A549 (cell line): Measurements from ENCODE around the gene UBL7. TPM values are rescaled to one million over a fixed set of nuclear protein-coding genes. Genes with fewer than 3 reads are reported as not detected.

Source experiments
- ATAC-seq, 2 experiments: fragments of 200-7000 bp in 1 of 2; fragments of >200 bp in 1 of 2; cut with Nextera tagmentation in 1 of 2; cut with Tn5 transposase in 1 of 2; 3 replicates each; pipeline versions ENCODE4 v1.8.0 to v1.9.1; 2018 to 2020; ENCODE audit warnings: mild to moderate bottlenecking in 1 of 2, moderate library complexity in 1 of 2
- CTCF ChIA-PET: fragments of 300-600 bp; sonication (Branson Sonifier 250); formaldehyde crosslinking; extraction: SDS; loops from one replicate; lab custom pipeline; 2021; ENCODE audit warnings: antibody characterized with exemption, inconsistent platforms; lab: Yijun Ruan, JAX
- POLR2A ChIA-PET: fragments of 350-600 bp; formaldehyde crosslinking; extraction: SDS; loops from one replicate; lab custom pipeline; 2021; ENCODE audit warnings: antibody characterized with exemption, inconsistent platforms; lab: Yijun Ruan, JAX
- DNase-seq, 2 experiments: peaks; one replicate each; pipeline versions ENCODE4 v3.0.0 to v3.0.0-alpha.2; 2011 to 2016; ENCODE audit warnings: low read depth in 1 of 2, low spot score in 1 of 2
- FAIRE-seq: peaks from 2 replicates; lab custom pipeline; 2011; peaks lifted over from hg19 to GRCh38; lab: Jason Lieb, UNC
- H3K27ac ChIP-seq, 2 experiments: fragments of >200 bp; sonication (Bioruptor Twin); formaldehyde crosslinking; 3 replicates each; pipeline ENCODE4 v1.5.1; 2016 to 2017
- H3K4me1 ChIP-seq: fragments of >200 bp; sonication (Bioruptor Twin); formaldehyde crosslinking; 3 replicates; pipeline ENCODE4 v1.6.1; 2016
- H3K4me2 ChIP-seq: fragments of >200 bp; sonication (Bioruptor Twin); formaldehyde crosslinking; 3 replicates; pipeline ENCODE4 v1.6.1; 2016
- H3K4me3 ChIP-seq: fragments of >200 bp; sonication (Bioruptor Twin); formaldehyde crosslinking; 3 replicates; pipeline ENCODE4 v1.5.1; 2016
- H3K9me3 ChIP-seq: fragments of >200 bp; sonication (Bioruptor Twin); formaldehyde crosslinking; 3 replicates; pipeline ENCODE4 v1.6.1; 2016
- BHLHE40 ChIP-seq: IDR thresholded peaks from 2 replicates; pipeline ENCODE4 v1.6.1; 2012; ENCODE audit warnings: low read depth, low read length, inconsistent platforms
- CHD2 ChIP-seq: fragments of 150-350 bp; IDR thresholded peaks from 2 replicates; pipeline ENCODE4 v1.6.1; 2014; ENCODE audit warnings: low read length; ENCODE audit not compliant: partially characterized antibody
- EHMT2 ChIP-seq: fragments of 200-600 bp; sonication (generic); IDR thresholded peaks from 2 replicates; pipeline ENCODE4 v1.6.1; 2016; ENCODE audit warnings: antibody characterized with exemption, low read depth, mild to moderate bottlenecking, moderate library complexity
- FOXS1 ChIP-seq: fragments of 250-450 bp; sonication (Bioruptor Pico); IDR thresholded peaks from 2 replicates; pipeline ENCODE4 v1.5.0; 2020; ENCODE audit warnings: mild to moderate bottlenecking, moderate library complexity
- GATA3 ChIP-seq: IDR thresholded peaks from 2 replicates; pipeline ENCODE4 v1.6.1; 2012; ENCODE audit warnings: borderline replicate concordance
- HOXA7 ChIP-seq: fragments of 250-450 bp; sonication (Bioruptor Pico); IDR thresholded peaks from 2 replicates; pipeline ENCODE4 v1.5.0; 2020; ENCODE audit warnings: mild to moderate bottlenecking, moderate library complexity
- HOXB13 ChIP-seq: fragments of 250-450 bp; sonication (Bioruptor Pico); IDR thresholded peaks from 2 replicates; pipeline ENCODE4 v1.5.0; 2020; ENCODE audit warnings: low read depth, mild to moderate bottlenecking, moderate library complexity
- HOXB5 ChIP-seq: fragments of 250-450 bp; sonication (Bioruptor Pico); IDR thresholded peaks from 2 replicates; pipeline ENCODE4 v1.5.0; 2020; ENCODE audit warnings: mild to moderate bottlenecking, moderate library complexity
- MAFK ChIP-seq: fragments of 450-650 bp; IDR thresholded peaks from 2 replicates; pipeline ENCODE4 v1.6.1; 2014; ENCODE audit not compliant: partially characterized antibody
- NFE2L2 ChIP-seq: fragments of 150-350 bp; conservative IDR thresholded peaks from 2 replicates; pipeline ENCODE4 v1.6.1; 2014; ENCODE audit warnings: low read length
- RCOR1 ChIP-seq: fragments of 150-350 bp; IDR thresholded peaks from 2 replicates; pipeline ENCODE4 v1.6.1; 2014; ENCODE audit warnings: antibody characterized with exemption, low read length, low read depth
- RFX5 ChIP-seq: fragments of 450-650 bp; IDR thresholded peaks from 2 replicates; pipeline ENCODE4 v1.7.1; 2014; ENCODE audit warnings: antibody characterized with exemption, mild to moderate bottlenecking, moderate library complexity
- TP53 ChIP-seq: fragments of 250-450 bp; sonication (Bioruptor Pico); IDR thresholded peaks from 2 replicates; pipeline ENCODE4 v1.5.0; 2021; ENCODE audit warnings: mild to moderate bottlenecking, moderate library complexity
- ZC3H11A ChIP-seq: fragments of 450-650 bp; IDR thresholded peaks from 2 replicates; pipeline ENCODE4 v1.6.1; 2014; ENCODE audit warnings: antibody characterized with exemption, mild to moderate bottlenecking
- ZNF302 ChIP-seq: fragments of 250-450 bp; sonication (Bioruptor Pico); IDR thresholded peaks from 2 replicates; pipeline ENCODE4 v1.9.0; 2021; ENCODE audit warnings: inconsistent platforms, mild to moderate bottlenecking, moderate library complexity
- ZSCAN20 ChIP-seq: fragments of 250-450 bp; sonication (Bioruptor Pico); IDR thresholded peaks from 2 replicates; pipeline ENCODE4 v1.8.0; 2022; ENCODE audit warnings: mild to moderate bottlenecking, moderate library complexity
- WGBS: methylation state at CpG from one replicate; pipeline ENCODE4 v1.1.6; 2017; ENCODE audit errors: missing lambda C conversion rate; 5-methylcytosine and 5-hydroxymethylcytosine counted together
- polyA plus RNA-seq, 4 experiments: library from polyadenylated mRNA; depleted of rRNA in 3 of 4; stranded (reverse); fragments of >200 nt; fragmentation: RNase III in 1 of 4; extraction: RNeasy Plus Mini Kit Qiagen cat#74134 plus additional on column Dnase treatment in 1 of 4; gene quantifications; 2 replicates in 3 of 4; 3 replicates in 1 of 4; pipeline ENCODE4 v1.2.3, GENCODE V29; 2011 to 2017
- TF ChIP-seq, protein P1 (sequence below): fragments of >200 bp; sonication (Bioruptor Twin); formaldehyde crosslinking; IDR thresholded peaks from 2 replicates; pipeline ENCODE4 v1.6.1; 2016
- TF ChIP-seq, protein P2 (sequence below): IDR thresholded peaks from 2 replicates; pipeline ENCODE4 v1.6.1; 2012
- TF ChIP-seq, protein P3 (sequence below): IDR thresholded peaks from 2 replicates; pipeline ENCODE4 v1.6.1; 2012; ENCODE audit warnings: low read depth, borderline replicate concordance
- TF ChIP-seq, protein P4 (sequence below): fragments of 150-350 bp; IDR thresholded peaks from 2 replicates; pipeline ENCODE4 v1.6.1; 2014; ENCODE audit warnings: low read depth, mild to moderate bottlenecking, low read length

UBL7 gene
- polyA plus RNA-seq, 2 of the 4 experiments (the other 2 are of a cell fraction) = 32.6 to 48.5 TPM

DNA sequence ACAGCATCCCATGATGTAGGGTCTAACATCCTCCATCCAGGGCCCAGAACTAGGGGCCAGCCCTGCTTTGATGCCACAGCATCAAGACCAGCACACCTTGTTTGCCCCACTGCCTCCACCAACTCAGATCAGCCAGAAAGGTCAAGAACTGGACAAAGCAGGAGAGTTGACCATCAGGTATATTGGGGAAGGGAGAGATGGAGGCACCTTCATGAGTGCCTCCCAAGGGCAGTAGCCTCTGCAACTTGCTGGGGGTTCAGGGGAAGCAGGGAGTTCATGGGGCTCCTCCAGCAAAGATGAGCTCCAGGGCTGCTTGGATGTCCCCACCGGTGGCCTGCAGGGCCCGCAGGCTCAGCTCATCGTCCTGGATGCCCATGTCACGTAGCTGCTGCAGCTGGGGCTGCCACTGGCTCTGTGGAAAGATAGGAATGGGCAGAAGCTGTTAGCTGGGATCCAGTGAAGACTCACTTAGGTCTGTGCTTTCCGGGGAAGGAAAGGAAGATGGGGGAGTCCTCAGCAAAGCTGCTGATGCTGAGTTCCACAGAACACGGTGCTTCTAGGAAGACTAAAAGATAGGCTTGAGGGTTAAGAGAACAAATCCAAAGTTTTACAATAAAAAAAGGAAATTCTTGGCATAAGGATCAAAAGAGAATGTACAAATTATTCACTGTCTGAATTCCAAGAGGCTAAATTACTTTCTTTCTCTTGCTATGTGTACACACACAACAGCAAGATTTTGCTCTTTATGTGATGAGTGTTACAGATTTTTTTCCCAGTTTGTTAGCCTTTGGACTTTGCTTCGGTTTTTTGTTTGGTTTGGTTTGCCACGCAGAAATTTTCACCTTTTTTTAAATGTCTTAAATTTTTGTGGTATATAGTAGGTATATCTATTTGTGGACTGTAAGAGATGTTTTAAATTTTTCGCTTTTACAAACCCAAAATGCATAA, 14.9 kb downstream of the UBL7 start:
- TF ChIP-seq FOXS1 = no peak
- no peak for TF ChIP-seq BHLHE40
- TF ChIP-seq TP53 (CRISPR knock-in tag) = no peak
- TF ChIP-seq NFE2L2 = no peak
- no peak for TF ChIP-seq HOXB13 (CRISPR knock-in tag)
- no peak for TF ChIP-seq ZC3H11A
- no peak for TF ChIP-seq GATA3
- TF ChIP-seq, protein P1, sequence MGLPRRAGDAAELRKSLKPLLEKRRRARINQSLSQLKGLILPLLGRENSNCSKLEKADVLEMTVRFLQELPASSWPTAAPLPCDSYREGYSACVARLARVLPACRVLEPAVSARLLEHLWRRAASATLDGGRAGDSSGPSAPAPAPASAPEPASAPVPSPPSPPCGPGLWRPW = no peak
- TF ChIP-seq CHD2 = no peak
- TF ChIP-seq EHMT2 = no peak
- TF ChIP-seq, protein P2, sequence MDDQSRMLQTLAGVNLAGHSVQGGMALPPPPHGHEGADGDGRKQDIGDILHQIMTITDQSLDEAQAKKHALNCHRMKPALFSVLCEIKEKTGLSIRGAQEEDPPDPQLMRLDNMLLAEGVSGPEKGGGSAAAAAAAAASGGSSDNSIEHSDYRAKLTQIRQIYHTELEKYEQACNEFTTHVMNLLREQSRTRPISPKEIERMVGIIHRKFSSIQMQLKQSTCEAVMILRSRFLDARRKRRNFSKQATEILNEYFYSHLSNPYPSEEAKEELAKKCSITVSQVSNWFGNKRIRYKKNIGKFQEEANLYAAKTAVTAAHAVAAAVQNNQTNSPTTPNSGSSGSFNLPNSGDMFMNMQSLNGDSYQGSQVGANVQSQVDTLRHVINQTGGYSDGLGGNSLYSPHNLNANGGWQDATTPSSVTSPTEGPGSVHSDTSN = no peak
- H3K4me1 ChIP-seq = no peaks in the 10 kb centered on the region
- H3K27ac ChIP-seq = no peak overlapping the region
- H3K9me3 ChIP-seq = no peaks in the 10 kb centered on the region
- no peak overlapping the region for H3K4me2 ChIP-seq
- ChIA-PET POLR2A (no interaction called here), CTCF (interaction anchor here (0.6 to 36.0 kb wide), 3 partner anchors 68 to 325 kb away, joined by 3 to 681 read pairs (median 3); partner anchors contain the start of gene CYP11A1)
- H3K4me3 ChIP-seq = no peak overlapping the region
- ATAC-seq (no peak), DNase-seq (no peak), FAIRE-seq (no peak)
- WGBS = 77% methylated on average over 8 of the region's 9 CpGs

DNA sequence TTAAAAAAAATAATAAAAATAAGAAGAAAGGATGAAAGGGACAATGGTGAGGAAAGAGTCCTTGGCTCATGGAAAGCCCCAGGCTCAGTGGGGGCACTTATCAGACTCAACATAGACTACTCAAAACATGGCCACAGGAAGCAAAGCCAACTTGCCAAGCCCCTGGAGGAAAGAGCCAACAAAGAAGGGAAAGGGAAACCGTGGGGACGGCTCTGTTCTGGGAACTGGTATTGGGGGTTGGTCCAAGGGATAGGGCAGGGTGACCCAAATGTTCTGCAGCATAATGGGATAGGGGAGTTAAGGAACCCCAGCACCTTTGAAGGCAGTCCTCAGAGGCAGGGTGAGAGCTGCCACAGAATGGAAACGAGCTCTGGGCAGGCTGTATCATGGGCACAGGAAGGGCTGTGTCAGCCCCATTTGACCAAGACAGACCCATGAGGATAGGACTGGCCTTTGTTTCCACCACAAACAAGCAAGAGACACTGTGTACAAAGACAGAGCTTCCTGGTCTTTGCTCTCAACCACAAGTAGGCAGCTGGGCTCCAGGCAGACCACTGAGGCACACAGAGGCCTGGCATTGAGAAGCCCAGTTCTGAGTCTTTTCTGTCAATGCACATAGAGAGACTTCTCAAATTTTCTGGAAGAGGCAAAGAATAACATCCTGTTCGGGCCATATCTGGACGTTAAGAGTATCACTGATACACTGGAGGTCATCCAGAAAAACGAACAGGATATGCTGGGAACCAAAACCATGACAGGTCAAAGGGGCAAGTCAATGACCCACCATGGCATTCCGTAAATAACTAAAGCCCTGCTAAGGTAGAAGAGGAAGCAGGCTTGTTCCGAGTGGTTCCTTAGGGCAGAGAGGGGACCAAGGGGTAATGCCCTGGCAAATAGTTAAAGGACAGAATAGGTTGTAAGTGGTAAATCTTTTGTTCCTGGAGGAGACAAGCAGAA, 16.6 kb downstream of the UBL7 start:
- POLR2A ChIA-PET = no interaction called here
- FAIRE-seq (no peak), DNase-seq (no peak), ATAC-seq (no peak)
- H3K4me3 ChIP-seq = no peak overlapping the region
- H3K4me1 ChIP-seq = no peaks in the 10 kb centered on the region
- TF ChIP-seq, protein P3, sequence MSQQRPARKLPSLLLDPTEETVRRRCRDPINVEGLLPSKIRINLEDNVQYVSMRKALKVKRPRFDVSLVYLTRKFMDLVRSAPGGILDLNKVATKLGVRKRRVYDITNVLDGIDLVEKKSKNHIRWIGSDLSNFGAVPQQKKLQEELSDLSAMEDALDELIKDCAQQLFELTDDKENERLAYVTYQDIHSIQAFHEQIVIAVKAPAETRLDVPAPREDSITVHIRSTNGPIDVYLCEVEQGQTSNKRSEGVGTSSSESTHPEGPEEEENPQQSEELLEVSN = no peak
- no peak for TF ChIP-seq RFX5
- no peak for TF ChIP-seq HOXA7 (CRISPR knock-in tag)
- TF ChIP-seq ZSCAN20 (CRISPR knock-in tag) = no peak
- TF ChIP-seq ZNF302 (CRISPR knock-in tag) = no peak
- TF ChIP-seq RCOR1 = no peak
- TF ChIP-seq, protein P4, sequence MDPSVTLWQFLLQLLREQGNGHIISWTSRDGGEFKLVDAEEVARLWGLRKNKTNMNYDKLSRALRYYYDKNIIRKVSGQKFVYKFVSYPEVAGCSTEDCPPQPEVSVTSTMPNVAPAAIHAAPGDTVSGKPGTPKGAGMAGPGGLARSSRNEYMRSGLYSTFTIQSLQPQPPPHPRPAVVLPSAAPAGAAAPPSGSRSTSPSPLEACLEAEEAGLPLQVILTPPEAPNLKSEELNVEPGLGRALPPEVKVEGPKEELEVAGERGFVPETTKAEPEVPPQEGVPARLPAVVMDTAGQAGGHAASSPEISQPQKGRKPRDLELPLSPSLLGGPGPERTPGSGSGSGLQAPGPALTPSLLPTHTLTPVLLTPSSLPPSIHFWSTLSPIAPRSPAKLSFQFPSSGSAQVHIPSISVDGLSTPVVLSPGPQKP = no peak
- TF ChIP-seq CHD2 = no peak
- TF ChIP-seq MAFK = no peak
- TF ChIP-seq HOXB5 = no peak
- no peak overlapping the region for H3K4me2 ChIP-seq
- CTCF ChIA-PET = interaction anchor here (1.2 to 36.0 kb wide), 2 partner anchors 66 to 324 kb away, joined by 3 to 681 read pairs; partner anchors contain the start of gene CYP11A1
- no peaks in the 10 kb centered on the region for H3K9me3 ChIP-seq
- 76% methylated on average over 8 of the region's 8 CpGs for WGBS
- H3K27ac ChIP-seq = no peak overlapping the region
